Measurements from ENCODE around the gene NDUFAF7.

DNA sequence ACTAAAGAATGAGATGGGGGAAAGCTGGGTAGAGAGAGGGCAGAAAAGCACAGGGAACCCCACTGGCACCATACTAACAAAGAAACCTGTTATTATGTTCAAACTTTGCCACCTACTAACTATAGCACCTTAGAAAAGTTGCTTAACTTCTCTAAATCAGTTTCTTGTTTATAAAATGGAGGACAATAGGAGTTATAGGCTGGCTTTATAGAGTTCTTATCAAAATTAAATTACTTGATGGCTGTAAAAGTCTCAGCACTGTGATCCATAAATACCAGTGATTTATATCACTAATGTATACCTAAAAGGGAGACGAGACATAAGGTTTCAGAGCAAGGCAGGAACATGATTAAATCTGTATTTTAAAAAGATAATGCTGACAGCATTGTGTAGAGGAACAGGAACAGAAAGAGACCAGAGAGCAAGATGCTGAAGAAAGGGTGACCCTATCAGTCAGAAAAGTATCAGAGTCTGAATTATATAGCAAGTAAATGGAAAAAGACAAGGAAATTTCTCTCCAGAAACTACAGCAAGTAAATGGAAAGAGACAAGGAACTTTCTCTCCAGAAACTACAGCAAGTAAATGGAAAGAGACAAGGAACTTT, 64.1 kb downstream of the NDUFAF7 start:
- TF ChIP-seq, protein P1, sequence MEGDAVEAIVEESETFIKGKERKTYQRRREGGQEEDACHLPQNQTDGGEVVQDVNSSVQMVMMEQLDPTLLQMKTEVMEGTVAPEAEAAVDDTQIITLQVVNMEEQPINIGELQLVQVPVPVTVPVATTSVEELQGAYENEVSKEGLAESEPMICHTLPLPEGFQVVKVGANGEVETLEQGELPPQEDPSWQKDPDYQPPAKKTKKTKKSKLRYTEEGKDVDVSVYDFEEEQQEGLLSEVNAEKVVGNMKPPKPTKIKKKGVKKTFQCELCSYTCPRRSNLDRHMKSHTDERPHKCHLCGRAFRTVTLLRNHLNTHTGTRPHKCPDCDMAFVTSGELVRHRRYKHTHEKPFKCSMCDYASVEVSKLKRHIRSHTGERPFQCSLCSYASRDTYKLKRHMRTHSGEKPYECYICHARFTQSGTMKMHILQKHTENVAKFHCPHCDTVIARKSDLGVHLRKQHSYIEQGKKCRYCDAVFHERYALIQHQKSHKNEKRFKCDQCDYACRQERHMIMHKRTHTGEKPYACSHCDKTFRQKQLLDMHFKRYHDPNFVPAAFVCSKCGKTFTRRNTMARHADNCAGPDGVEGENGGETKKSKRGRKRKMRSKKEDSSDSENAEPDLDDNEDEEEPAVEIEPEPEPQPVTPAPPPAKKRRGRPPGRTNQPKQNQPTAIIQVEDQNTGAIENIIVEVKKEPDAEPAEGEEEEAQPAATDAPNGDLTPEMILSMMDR (IDR thresholded peaks at IDR 0.05), result no peak
- TF ChIP-seq POLR2A (IDR thresholded peaks at IDR 0.05), result no peak
